ENCODE results near the gene ALAS1.

The ALAS1 gene

GRCh38 chr3:52198643-52199608, 966 bp downstream of the ALAS1 start:
- no peak for DNase-seq (ENCODE audit: low read depth, low spot score)

- no peak for DNase-seq (ENCODE audit: low read depth, low spot score)
These were observed 3.2 kb downstream of the ALAS1 start for GRCh38 chr3:52200981-52201679.

DNA sequence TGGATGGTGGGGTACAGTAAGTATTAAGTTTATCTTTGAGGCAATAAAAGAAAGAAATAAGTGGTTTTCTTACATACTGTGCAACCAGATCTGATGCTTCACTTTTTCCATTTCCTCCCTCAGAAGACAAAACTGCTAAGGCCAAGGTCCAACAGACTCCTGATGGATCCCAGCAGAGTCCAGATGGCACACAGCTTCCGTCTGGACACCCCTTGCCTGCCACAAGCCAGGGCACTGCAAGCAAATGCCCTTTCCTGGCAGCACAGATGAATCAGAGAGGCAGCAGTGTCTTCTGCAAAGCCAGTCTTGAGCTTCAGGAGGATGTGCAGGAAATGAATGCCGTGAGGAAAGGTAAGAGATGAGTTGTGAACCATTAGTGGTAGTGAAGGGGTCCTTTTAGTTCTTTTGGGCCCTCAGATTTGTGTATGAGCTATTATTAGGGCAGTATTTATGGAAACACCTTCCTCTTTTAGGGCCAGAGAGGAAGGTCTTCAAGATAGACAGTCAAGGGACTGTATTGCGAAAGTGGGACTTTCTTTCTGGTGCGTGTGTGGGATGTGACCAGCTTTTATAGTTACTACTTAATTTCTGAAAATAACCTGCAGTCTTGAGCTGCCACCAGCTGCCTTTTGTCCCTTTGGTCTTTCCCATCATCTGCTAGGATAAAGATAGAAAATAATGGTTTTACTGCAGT, 4.6 kb downstream of the ALAS1 start:
- DNase-seq (ENCODE audit: low read depth, low spot score): no peak

GRCh38 chr3:52203701-52204100, 5.7 kb downstream of the ALAS1 start:
- DNase-seq (ENCODE audit: low read depth, low spot score): no peak

- DNase-seq (ENCODE audit: low read depth, low spot score): no peak
These were observed 6.5 kb downstream of the ALAS1 start for GRCh38 chr3:52204337-52205073.

- DNase-seq (ENCODE audit: low read depth, low spot score): no peak
These were observed 7.9 kb downstream of the ALAS1 start for GRCh38 chr3:52205727-52206372.

DNA sequence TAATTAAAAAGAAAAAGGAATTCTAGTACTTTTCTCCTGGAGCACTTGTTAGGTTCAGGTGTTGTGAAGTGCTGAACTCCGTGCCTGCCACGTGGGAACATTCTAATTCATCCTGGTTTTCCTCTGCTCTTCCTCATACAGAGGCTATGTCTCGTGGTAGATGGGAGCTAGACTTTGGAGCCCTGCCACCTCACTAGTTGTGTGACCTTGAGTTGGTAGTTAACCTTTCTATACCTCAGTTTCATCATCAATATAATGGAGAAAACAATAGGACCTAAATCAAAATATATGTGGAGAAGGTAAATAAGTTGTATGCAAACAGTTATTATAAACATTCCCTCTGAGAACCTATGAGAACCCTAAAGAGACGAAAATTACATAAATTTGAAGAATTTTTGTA, 10.6 kb downstream of the ALAS1 start:
- DNase-seq (ENCODE audit: low read depth, low spot score): no peak

- DNase-seq (ENCODE audit: low read depth, low spot score): no peak
These were observed 12.1 kb downstream of the ALAS1 start for GRCh38 chr3:52210037-52210436.

- DNase-seq (ENCODE audit: low read depth, low spot score): no peak
These were observed 12.6 kb downstream of the ALAS1 start for GRCh38 chr3:52210550-52211046.

DNA sequence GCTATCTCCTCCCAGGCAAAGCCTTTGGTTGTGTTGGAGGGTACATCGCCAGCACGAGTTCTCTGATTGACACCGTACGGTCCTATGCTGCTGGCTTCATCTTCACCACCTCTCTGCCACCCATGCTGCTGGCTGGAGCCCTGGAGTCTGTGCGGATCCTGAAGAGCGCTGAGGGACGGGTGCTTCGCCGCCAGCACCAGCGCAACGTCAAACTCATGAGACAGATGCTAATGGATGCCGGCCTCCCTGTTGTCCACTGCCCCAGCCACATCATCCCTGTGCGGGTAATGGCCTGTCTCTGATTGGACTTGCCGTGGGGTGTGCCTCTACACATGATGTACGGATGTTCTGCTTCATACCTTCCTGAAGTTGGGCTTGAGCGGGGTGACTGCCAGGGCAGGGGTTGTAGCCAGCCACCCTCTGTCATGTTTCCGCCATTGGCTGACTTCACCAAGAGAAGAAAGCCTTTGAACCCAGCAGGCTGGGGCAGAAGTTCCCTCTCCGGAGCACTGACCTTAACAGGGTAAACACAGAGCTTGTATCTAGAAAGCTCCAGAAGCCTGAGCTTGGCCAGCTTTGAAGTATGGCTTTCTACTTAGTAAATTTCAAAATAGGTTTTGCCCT, 13.4 kb downstream of the ALAS1 start:
- no peak for DNase-seq (ENCODE audit: low read depth, low spot score)

DNA sequence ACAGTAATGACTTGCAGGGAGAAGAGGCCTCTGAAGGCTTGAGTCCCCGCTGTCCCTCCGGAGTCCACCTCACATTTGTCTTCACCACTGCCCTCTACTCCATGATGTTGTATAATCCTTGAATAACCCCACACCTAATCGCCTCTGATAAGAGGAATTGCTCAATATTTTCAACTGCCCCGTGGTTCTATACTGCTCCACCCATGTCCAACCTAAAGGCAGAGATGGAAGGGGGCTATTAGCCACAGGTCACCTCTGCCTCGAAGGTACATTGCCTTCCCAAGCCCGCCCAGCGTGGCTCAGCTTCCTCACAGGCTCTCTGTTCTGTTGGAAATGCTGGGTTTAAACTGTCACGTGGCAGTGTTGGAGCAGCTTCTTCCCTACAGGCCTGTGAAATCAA, 15.0 kb downstream of the ALAS1 start:
- no peak for DNase-seq (ENCODE audit: low read depth, low spot score)

DNA sequence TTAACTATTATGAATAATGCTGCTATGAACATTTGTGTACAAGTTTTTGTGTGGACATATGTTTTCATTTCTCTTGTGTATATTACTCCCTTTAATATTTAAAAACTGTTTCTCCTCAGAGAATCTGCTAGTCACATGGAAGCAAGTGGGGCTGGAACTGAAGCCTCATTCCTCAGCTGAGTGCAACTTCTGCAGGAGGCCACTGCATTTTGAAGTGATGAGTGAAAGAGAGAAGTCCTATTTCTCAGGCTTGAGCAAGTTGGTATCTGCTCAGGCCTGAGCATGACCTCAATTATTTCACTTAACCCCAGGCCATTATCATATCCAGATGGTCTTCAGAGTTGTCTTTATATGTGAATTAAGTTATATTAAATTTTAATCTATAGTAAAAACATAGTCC, 15.9 kb downstream of the ALAS1 start:
- DNase-seq (ENCODE audit: low read depth, low spot score): no peak

DNA sequence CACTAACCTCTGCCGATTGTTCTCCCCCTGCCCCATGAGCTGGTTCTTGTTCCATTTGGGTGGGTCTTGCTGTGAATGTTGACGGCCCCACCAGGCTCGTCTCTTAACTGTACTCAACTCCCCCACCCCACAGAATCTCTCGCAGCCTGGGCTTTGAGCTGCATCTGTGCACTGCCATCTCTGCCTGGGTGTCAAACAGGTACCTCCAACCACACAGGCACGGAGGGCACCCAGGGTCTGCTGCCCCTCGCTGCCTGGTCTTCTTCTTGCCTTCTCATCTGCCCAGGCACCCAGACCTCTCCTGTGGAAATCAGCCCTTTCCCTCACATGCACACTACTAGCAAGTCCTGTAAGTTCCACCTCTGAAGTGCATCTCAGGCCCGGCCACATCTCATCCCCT, 17.4 kb downstream of the ALAS1 start:
- DNase-seq (ENCODE audit: low read depth, low spot score): no peak

DNA sequence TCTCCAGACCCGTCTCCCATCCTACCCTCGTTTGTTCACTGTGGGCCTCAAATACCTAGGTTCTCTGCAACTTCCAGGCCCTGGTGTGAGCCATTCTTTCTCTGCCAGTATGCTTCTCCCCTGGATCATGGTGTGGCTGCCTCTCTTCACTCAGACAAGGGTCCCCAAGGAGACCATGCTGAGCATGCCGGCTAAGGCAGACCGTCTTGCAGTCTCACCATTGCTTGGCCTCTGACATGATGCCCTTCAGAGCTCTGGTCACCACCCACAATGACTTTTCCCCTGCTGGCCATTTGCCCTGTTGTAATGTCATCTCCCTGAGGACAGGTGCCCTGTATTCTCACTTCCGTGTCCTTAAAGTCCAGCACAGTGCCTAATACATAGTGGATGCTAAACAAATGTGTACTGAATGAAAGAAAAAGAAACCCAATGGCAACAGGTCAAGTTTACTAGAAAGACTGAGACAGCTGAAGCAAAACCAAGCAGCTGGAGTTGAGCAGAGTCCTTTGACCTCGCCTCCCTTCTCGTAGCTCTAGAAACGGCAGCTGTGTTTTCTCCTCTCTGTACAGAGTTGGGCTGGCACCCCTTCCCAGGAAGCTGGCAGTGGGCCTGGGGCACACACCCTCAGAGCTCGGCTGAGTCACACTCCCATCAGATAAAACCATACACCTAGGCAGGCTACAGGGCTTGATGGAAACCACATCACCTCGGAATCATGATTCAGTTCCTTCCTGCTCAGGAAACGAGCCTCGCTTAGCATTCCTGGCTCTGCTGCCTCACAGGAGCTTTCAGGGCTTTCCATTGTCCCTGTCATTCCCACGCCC, 18.8 kb downstream of the ALAS1 start:
- DNase-seq (ENCODE audit: low read depth, low spot score): no peak

DNA sequence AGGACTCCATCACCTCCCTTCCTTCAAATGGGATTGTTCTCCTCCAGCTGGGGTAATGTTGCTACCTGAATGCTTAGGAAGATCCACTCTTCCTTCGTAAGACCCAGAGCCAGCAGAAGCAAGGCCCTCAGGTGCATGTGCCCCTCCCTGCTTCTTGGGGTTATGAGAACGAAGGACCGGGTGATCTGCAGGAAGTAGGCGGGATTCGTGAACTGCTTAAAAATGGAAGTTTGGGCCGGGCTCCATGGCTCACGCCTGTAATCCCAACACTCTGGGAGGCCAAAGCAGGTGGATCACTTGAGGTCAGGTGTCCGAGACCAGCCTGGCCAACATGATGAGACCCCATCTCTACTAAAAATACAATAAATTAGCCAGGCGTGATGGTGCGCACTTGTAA, 19.4 kb downstream of the ALAS1 start:
- DNase-seq (ENCODE audit: low read depth, low spot score): no peak

DNA sequence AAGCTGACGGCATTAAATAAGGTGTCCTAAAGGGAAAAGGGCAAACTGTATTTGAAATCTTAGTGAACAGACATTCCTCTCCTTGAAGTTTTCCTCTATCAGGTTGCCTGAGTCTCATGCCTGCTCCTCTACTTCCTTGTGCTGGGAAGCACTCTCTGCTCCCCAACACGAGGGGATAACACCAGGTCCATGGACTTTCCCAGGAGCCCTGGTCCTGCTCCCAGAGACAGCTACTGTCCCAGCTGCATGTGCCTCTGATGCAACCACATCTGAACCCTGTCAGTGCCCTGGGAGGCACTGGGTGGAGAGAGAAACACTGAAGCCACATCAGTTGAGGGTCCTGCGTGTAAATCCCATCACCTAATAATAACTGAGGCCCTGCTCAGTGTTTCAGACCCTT, 20.1 kb downstream of the ALAS1 start:
- no peak for DNase-seq (ENCODE audit: low read depth, low spot score)

DNA sequence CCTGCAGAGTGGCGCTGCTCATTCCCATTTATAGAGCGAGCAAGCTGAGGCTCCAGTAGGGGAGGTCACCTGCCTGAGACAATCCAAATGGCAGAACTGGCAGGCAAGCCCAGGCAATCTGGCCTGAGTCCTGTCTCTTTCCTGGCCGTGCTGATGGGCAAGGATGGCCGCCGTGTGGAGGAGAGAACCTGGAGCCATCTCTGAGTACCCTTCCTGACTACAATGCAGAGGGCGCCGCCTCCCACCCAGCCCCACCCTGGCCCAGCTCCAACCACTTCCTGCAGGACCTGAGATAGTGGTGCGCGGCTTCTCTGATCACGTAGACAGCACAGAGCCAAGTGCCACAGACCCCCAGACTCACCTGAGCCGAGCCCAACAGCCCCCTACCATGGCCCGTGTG, 20.5 kb downstream of the ALAS1 start:
- no peak for DNase-seq (ENCODE audit: low read depth, low spot score)

DNA sequence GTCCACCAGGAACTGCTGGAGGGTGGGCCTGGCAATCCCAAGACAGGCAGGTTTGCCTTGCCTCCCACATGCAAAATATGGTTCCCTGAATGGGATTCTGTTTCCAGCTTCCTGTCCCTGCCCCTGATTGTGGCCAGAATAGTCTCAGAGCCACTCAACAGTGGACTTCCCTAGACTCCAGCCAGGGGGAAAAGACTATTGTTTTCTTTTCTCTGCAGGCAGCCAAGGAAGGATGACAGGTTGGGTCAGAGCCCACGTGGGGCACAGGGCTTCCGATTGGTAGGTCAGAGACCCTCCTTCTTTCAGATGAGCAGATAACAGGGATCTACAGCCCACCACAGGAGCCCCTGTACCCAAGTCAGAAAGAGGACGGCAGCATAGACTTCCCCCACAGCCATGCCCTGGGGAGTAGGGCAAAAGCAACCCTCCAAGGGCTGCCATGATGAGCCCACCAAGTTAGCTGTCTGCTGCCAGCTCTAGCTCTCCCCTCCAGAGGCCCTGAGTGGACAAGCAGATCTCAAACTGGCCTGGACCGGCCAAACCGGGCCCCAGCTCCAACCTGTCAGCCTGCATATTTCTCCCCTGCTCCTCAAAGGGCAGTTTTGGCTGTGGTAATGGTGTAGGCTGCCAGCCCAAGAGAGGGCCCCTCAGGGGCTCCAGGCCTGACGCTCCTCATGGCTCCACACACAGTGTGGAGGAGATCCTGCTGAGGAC, 21.1 kb downstream of the ALAS1 start:
- no peak for DNase-seq (ENCODE audit: low read depth, low spot score)

All from iPS DF 19.7 (cell line).